GM12892 (cell line): ENCODE results near the gene PRIM2.

Experiments used
- POLR2A ChIP-seq: IDR thresholded peaks from 2 replicates; pipeline ENCODE4 v1.6.1; 2011; ENCODE audit warnings: low read depth, low read length, control low read depth
- POLR2AphosphoS5 ChIP-seq: IDR thresholded peaks from 2 replicates; pipeline ENCODE4 v1.6.1; 2011; ENCODE audit warnings: low read depth, low read length, control low read depth
- TAF1 ChIP-seq: IDR thresholded peaks from 2 replicates; pipeline ENCODE4 v1.6.1; 2011; ENCODE audit warnings: low read depth, mild to moderate bottlenecking, control low read depth, low read length, borderline replicate concordance

DNA sequence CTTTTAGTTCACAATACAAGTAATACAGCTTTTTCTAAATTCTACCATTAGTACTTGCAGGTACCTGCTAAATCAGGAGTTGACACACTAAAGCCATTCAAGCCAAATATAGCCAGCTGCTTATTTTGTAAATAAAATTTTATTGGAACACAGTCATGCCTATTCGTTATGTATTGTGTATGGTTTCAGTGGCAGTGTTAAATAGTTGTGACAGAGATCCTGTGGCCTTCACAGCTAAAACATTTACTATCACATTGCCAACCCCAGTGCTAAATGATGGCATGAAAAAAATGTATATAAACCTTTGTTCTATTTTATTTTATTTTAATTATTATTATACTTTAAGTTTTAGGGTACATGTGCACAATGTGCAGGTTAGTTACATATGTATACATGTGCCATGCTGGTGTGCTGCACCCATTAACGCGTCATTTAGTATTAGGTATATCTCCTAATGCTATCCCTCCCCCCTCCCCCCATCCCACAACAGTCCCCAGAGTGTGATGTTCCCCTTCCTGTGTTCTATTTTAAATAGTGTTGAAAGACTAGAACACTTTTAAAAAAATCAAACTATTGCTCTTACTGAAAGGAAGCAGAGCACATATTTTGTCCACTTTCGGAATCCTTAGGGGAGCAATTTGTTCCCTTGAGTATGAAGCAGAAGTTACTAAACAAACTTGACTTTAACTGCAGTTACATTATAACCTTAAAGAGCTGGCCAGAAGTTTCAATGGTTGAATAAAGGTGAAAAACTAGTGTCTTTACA is 115.7 kb downstream of the PRIM2 start:
- TF ChIP-seq POLR2AphosphoS5 (no peak), POLR2A (no peak), TAF1 (no peak)
